ENCODE data around the gene GAD1. TPM values are rescaled to one million over a fixed set of nuclear protein-coding genes. Genes with fewer than 3 reads are reported as not detected.

The GAD1 gene
- total and polyA plus RNA-seq, 2 of the 4 experiments (the other 2 are of a cell fraction) = not detected

DNA sequence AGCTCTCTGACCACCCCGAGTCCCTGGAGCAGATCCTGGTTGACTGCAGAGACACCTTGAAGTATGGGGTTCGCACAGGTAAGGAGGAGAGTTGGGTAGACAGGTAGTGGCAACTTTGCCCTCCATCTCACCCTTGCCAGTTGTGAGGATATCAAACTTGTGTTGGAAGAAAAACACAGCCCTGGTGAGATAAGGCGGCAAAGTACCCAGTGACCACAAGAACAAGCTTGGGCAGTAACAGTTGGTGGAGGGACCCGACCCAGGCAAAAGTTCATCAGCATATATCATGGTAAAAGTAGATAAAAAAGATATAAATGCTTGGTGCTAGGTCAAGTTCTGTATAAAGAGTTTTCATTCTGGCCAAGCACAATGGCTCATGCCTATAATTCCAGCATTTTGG is 14.4 kb downstream of the GAD1 start:
- Histone ChIP-seq H2AFZ (replicated peaks; ENCODE audit: low read length, poor library complexity) (no peak overlapping the region), H3K18ac (ENCODE audit: low read depth, low read length) (no peak overlapping the region), H3K36me3 (ENCODE audit: control insufficient read depth, insufficient read depth, low read length) (no peaks in the 10 kb centered on the region), H4K5ac (ENCODE audit: low read depth, low read length) (no peak overlapping the region), H3K9me1 (ENCODE audit: insufficient read depth, low read length) (no peaks in the 10 kb centered on the region), H2BK20ac (ENCODE audit: low read depth, low read length) (no peak overlapping the region), H3K4me2 (ENCODE audit: low read depth, low read length) (no peak overlapping the region), H3K23ac (ENCODE audit: low read depth, low read length) (no peak overlapping the region), H3K9me3 (ENCODE audit: control insufficient read depth, insufficient read depth, low read length) (no peaks in the 10 kb centered on the region), H2AK9ac (replicated peaks; ENCODE audit: low read depth, low read length, poor library complexity) (no peak overlapping the region), H3K56ac (ENCODE audit: extremely low read depth, insufficient read depth, low read length) (no peak overlapping the region), H2BK120ac (ENCODE audit: low read depth, low read length) (no peak overlapping the region), H4K91ac (ENCODE audit: insufficient read depth, low read depth, low read length) (no peak overlapping the region), H2BK15ac (ENCODE audit: low read depth, low read length) (no peak overlapping the region), H3K4ac (ENCODE audit: low read depth, low read length) (no peak overlapping the region), H3K14ac (replicated peaks; ENCODE audit: low read depth, low read length) (no peak overlapping the region), H4K8ac (ENCODE audit: low read depth in 2 of 2, low read length in 2 of 2) (no peak overlapping the region), H3K9ac (ENCODE audit: low read depth, low read length) (no peak overlapping the region), H2BK5ac (ENCODE audit: low read depth, low read length, poor library complexity, severe bottlenecking) (no peak overlapping the region), H3K79me1 (ENCODE audit: low read depth in 1 of 2, low read length in 2 of 2) (no peaks in the 10 kb centered on the region), H3K4me1 (ENCODE audit: control insufficient read depth, insufficient read depth, low read length) (no peaks in the 10 kb centered on the region), H3K4me3 (ENCODE audit: insufficient read depth, low read depth, low read length) (no peak overlapping the region), H4K20me1 (ENCODE audit: insufficient read depth, low read length) (no peaks in the 10 kb centered on the region), H3K27ac (ENCODE audit: insufficient read depth, low read length) (no peak overlapping the region), H2AK5ac (ENCODE audit: low read depth, low read length) (no peak overlapping the region), H3K27me3 (ENCODE audit: control insufficient read depth, insufficient read depth, low read length) (peaks cover 9% of the 10 kb centered on the region; the same call in 1 of the 2 replicates)
- in situ Hi-C loops (cut with MboI; ENCODE audit: low sequenced_read_pairs) (no loop called here), intact Hi-C loops (cut with micrococcal nuclease) (no loop called here), dilution Hi-C loops (cut with HindIII; ENCODE audit: low sequenced_read_pairs, unreplicated experiment) (no loop called here)
- no CpG with 5 or more reads among the region's 4 CpGs for WGBS, 2 experiments (ENCODE audit: extremely low coverage in 2 of 2, insufficient read length in 1 of 2)
- ATAC-seq (ENCODE audit: low read depth) = no peak
- no peak for DNase-seq
- ChIA-PET CTCF (no interaction called here), POLR2A (ENCODE audit: unreplicated experiment) (no interaction called here)
- BruUV-seq (replicated peaks) = no TSS peak
- TF ChIP-seq MAFK (IDR thresholded peaks at IDR 0.05; ENCODE audit: low read depth, low read length) = no peak
- no peak for TF ChIP-seq NFE2L2 (IDR thresholded peaks at IDR 0.05; ENCODE audit: low read depth, low read length)
- TF ChIP-seq CEBPB (IDR thresholded peaks at IDR 0.05; ENCODE audit: low read depth, low read length) = no peak
- TF ChIP-seq RFX5 (IDR thresholded peaks at IDR 0.05; ENCODE audit: low read depth, low read length) = no peak
- TF ChIP-seq, protein P1, sequence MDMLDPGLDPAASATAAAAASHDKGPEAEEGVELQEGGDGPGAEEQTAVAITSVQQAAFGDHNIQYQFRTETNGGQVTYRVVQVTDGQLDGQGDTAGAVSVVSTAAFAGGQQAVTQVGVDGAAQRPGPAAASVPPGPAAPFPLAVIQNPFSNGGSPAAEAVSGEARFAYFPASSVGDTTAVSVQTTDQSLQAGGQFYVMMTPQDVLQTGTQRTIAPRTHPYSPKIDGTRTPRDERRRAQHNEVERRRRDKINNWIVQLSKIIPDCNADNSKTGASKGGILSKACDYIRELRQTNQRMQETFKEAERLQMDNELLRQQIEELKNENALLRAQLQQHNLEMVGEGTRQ (IDR thresholded peaks at IDR 0.05; ENCODE audit: low read depth, low read length) = no peak
- no peak for TF ChIP-seq BHLHE40 (IDR thresholded peaks at IDR 0.05; ENCODE audit: low read depth, low read length)
- TF ChIP-seq RAD21 (IDR thresholded peaks at IDR 0.05; ENCODE audit: low read length) = no peak

Measured in IMR-90 (cell line).